A673 (cell line): ENCODE results near the gene MGAT5B.

Source experiments
- CTCF ChIP-seq: fragments of 300-800, 200-600 bp; sonication (generic); conservative IDR thresholded peaks from 2 replicates; pipeline ENCODE4 v1.5.1; 2017; ENCODE audit warnings: low read depth, mild to moderate bottlenecking, antibody characterized with exemption, low read length, moderate library complexity, mixed read lengths
- EZH2 ChIP-seq: fragments of 200-600 bp; sonication (generic); IDR thresholded peaks from 2 replicates; pipeline ENCODE4 v1.6.1; 2017; ENCODE audit warnings: borderline replicate concordance, low read depth, mild to moderate bottlenecking, mixed read lengths, antibody characterized with exemption, low read length; ENCODE audit not compliant: poor library complexity, severe bottlenecking

- TF ChIP-seq CTCF = no peak
- no peak for TF ChIP-seq EZH2
Measured at GRCh38 chr17:76878568-76878967, 10.4 kb downstream of the MGAT5B start.
